ACC112 (cell line): ENCODE measurements around the gene PRSS53.

Experiments
- H2AFZ ChIP-seq: fragments of 200-600 bp; sonication (generic); one replicate; pipeline ENCODE4 v1.6.0; 2017; ENCODE audit warnings: antibody characterized with exemption, low read length; ENCODE audit not compliant: unreplicated experiment
- H3K27ac ChIP-seq: fragments of 200-600 bp; sonication (generic); 2 replicates; pipeline ENCODE4 v1.5.1; 2014; ENCODE audit warnings: low read depth, mild to moderate bottlenecking, antibody characterized with exemption, low read length, moderate library complexity
- H3K27me3 ChIP-seq: fragments of 200-600 bp; sonication (generic); 2 replicates; pipeline ENCODE4 v1.6.1; 2014; ENCODE audit warnings: mild to moderate bottlenecking, antibody characterized with exemption, low read length, moderate library complexity, mixed read lengths; ENCODE audit not compliant: insufficient read depth
- H3K36me3 ChIP-seq: fragments of 200-600 bp; sonication (generic); 2 replicates; pipeline ENCODE4 v1.6.1; 2016; ENCODE audit warnings: mild to moderate bottlenecking, antibody characterized with exemption, low read length, moderate library complexity, mixed read lengths; ENCODE audit not compliant: insufficient read depth
- H3K4me1 ChIP-seq: fragments of 200-600 bp; sonication (generic); one replicate; pipeline ENCODE4 v1.6.1; 2016; ENCODE audit warnings: low read length, mixed read lengths; ENCODE audit not compliant: insufficient read depth, unreplicated experiment, control insufficient read depth
- H3K4me3 ChIP-seq: fragments of 200-600 bp; sonication (generic); 2 replicates; pipeline ENCODE4 v1.5.1; 2014; ENCODE audit warnings: mild to moderate bottlenecking, low read depth, low read length
- H3K79me2 ChIP-seq: fragments of 200-600 bp; sonication (generic); one replicate; pipeline ENCODE4 v1.6.0; 2016; ENCODE audit warnings: low read length; ENCODE audit not compliant: control insufficient read depth, unreplicated experiment, insufficient read depth

The PRSS53 gene

GRCh38 chr16:31092330-31092729 is 3.6 kb upstream of the PRSS53 start:
- Histone ChIP-seq H3K27me3 (no peaks in the 10 kb centered on the region), H3K4me1 (peaks cover 10% of the 10 kb centered on the region), H3K79me2 (peaks cover 47% of the 10 kb centered on the region), H2AFZ (no peak overlapping the region), H3K27ac (no peak overlapping the region; the same call in 1 of the 2 replicates), H3K4me3 (no peak overlapping the region), H3K36me3 (no peaks in the 10 kb centered on the region)

- H3K27me3 ChIP-seq, result no peaks in the 10 kb centered on the region
- H3K4me1 ChIP-seq, result peaks cover 10% of the 10 kb centered on the region
- H3K27ac ChIP-seq, result no peak overlapping the region
- peaks cover 47% of the 10 kb centered on the region for H3K79me2 ChIP-seq
- H3K4me3 ChIP-seq, result no peak overlapping the region
- no peaks in the 10 kb centered on the region for H3K36me3 ChIP-seq
- H2AFZ ChIP-seq, result no peak overlapping the region
Observed at GRCh38 chr16:31090540-31090939, 1.8 kb upstream of the PRSS53 start.

- H2AFZ ChIP-seq, result no peak overlapping the region
- H3K27ac ChIP-seq, result no peak overlapping the region
- H3K4me3 ChIP-seq, result no peak overlapping the region
- H3K27me3 ChIP-seq, result no peaks in the 10 kb centered on the region
- peaks cover 2% of the 10 kb centered on the region; the same call in 1 of the 2 replicates for H3K36me3 ChIP-seq
- H3K79me2 ChIP-seq, result peaks cover 44% of the 10 kb centered on the region
- H3K4me1 ChIP-seq, result peaks cover 10% of the 10 kb centered on the region
Observed at GRCh38 chr16:31089199-31089598, 456 bp upstream of the PRSS53 start.

GRCh38 chr16:31087971-31088370 is 772 bp downstream of the PRSS53 start:
- H3K27me3 ChIP-seq, result no peaks in the 10 kb centered on the region
- no peak overlapping the region for H3K27ac ChIP-seq
- H3K4me1 ChIP-seq, result peaks cover 10% of the 10 kb centered on the region
- H2AFZ ChIP-seq, result no peak overlapping the region
- H3K36me3 ChIP-seq, result peaks cover 7% of the 10 kb centered on the region; the same call in 1 of the 2 replicates
- peaks cover 33% of the 10 kb centered on the region for H3K79me2 ChIP-seq
- no peak overlapping the region for H3K4me3 ChIP-seq

GRCh38 chr16:31087481-31087880 is 1.3 kb downstream of the PRSS53 start:
- Histone ChIP-seq H3K27ac (no peak overlapping the region), H2AFZ (no peak overlapping the region), H3K4me3 (no peak overlapping the region), H3K79me2 (peaks cover 28% of the 10 kb centered on the region), H3K4me1 (peaks cover 8% of the 10 kb centered on the region), H3K27me3 (no peaks in the 10 kb centered on the region), H3K36me3 (peaks cover 7% of the 10 kb centered on the region; the same call in 1 of the 2 replicates)

- peaks cover 8% of the 10 kb centered on the region for H3K4me1 ChIP-seq
- no peak overlapping the region for H3K27ac ChIP-seq
- no peak overlapping the region for H2AFZ ChIP-seq
- no peaks in the 10 kb centered on the region for H3K27me3 ChIP-seq
- peaks cover 7% of the 10 kb centered on the region; the same call in 1 of the 2 replicates for H3K36me3 ChIP-seq
- peaks cover 24% of the 10 kb centered on the region for H3K79me2 ChIP-seq
- no peak overlapping the region for H3K4me3 ChIP-seq
Observed at GRCh38 chr16:31086629-31086906, 2.2 kb downstream of the PRSS53 start.

- peaks cover 8% of the 10 kb centered on the region for H3K4me1 ChIP-seq
- H3K4me3 ChIP-seq, result no peak overlapping the region
- no peak overlapping the region for H3K27ac ChIP-seq
- H3K36me3 ChIP-seq, result peaks cover 7% of the 10 kb centered on the region; the same call in 1 of the 2 replicates
- peaks cover 19% of the 10 kb centered on the region for H3K79me2 ChIP-seq
- no peaks in the 10 kb centered on the region for H3K27me3 ChIP-seq
- H2AFZ ChIP-seq, result no peak overlapping the region
Observed at GRCh38 chr16:31085873-31086628, 2.7 kb downstream of the PRSS53 start.

GRCh38 chr16:31085411-31085810 is 3.3 kb downstream of the PRSS53 start:
- Histone ChIP-seq H3K36me3 (peaks cover 7% of the 10 kb centered on the region; the same call in 1 of the 2 replicates), H3K4me3 (no peak overlapping the region), H3K79me2 (peaks cover 12% of the 10 kb centered on the region), H2AFZ (no peak overlapping the region), H3K27me3 (no peaks in the 10 kb centered on the region), H3K4me1 (peaks cover 7% of the 10 kb centered on the region), H3K27ac (no peak overlapping the region)

GRCh38 chr16:31084584-31085302 is 4.0 kb downstream of the PRSS53 start:
- no peak overlapping the region for H3K27ac ChIP-seq
- no peak overlapping the region for H2AFZ ChIP-seq
- H3K36me3 ChIP-seq, result peaks cover 12% of the 10 kb centered on the region; the same call in 1 of the 2 replicates
- no peaks in the 10 kb centered on the region for H3K27me3 ChIP-seq
- H3K4me1 ChIP-seq, result peaks cover 5% of the 10 kb centered on the region
- H3K79me2 ChIP-seq, result peaks cover 9% of the 10 kb centered on the region
- H3K4me3 ChIP-seq, result no peak overlapping the region

GRCh38 chr16:31083981-31084380 is 4.8 kb downstream of the PRSS53 start:
- Histone ChIP-seq H3K4me1 (peaks cover 5% of the 10 kb centered on the region), H3K27me3 (no peaks in the 10 kb centered on the region), H3K36me3 (peaks cover 12% of the 10 kb centered on the region; the same call in 1 of the 2 replicates), H3K4me3 (no peak overlapping the region), H3K27ac (no peak overlapping the region), H3K79me2 (peaks cover 8% of the 10 kb centered on the region), H2AFZ (no peak overlapping the region)

- no peaks in the 10 kb centered on the region for H3K27me3 ChIP-seq
- peaks cover 4% of the 10 kb centered on the region for H3K79me2 ChIP-seq
- H2AFZ ChIP-seq, result no peak overlapping the region
- H3K4me3 ChIP-seq, result no peak overlapping the region
- H3K4me1 ChIP-seq, result peaks cover 5% of the 10 kb centered on the region
- no peak overlapping the region for H3K27ac ChIP-seq
- H3K36me3 ChIP-seq, result peaks cover 12% of the 10 kb centered on the region; the same call in 1 of the 2 replicates
Observed at GRCh38 chr16:31083556-31083955, 5.2 kb downstream of the PRSS53 start.
